MCF 10A (cell line): ENCODE results near the gene ZNF611. TPM values are rescaled to one million over a fixed set of nuclear protein-coding genes. Genes with fewer than 3 reads are reported as not detected.
"Not testable (repeated sequence)": the region's sequence is repeated elsewhere in the genome, so short reads cannot be mapped to it uniquely, and the experiment has no call there.

Experiments used
- BruUV-seq: library from RNA; stranded (reverse); fragments of 400-500 nt; replicated peaks from 2 replicates; lab custom pipeline; 2021; lab: Mats Ljungman, UMichigan
- CTCF ChIA-PET: fragments of 300-600 bp; sonication (Branson Sonifier 250); formaldehyde crosslinking; extraction: SDS; loops from one replicate; lab custom pipeline; 2021; ENCODE audit warnings: antibody characterized with exemption, inconsistent platforms; lab: Yijun Ruan, JAX
- POLR2A ChIA-PET: fragments of 300-600, 350-650 bp; sonication (Branson Sonifier 250); formaldehyde crosslinking; extraction: SDS; loops from one replicate; lab custom pipeline; 2020; ENCODE audit warnings: antibody characterized with exemption, inconsistent platforms; lab: Yijun Ruan, JAX
- DNase-seq: peaks from one replicate; pipeline ENCODE4 v3.0.0-alpha.2; 2018; ENCODE audit not compliant: unreplicated experiment
- H3K27ac Mint-ChIP-seq: one replicate; pipeline ENCODE4 v1.8.0; 2022; ENCODE audit warnings: mild to moderate bottlenecking, low read depth, mixed read lengths; ENCODE audit not compliant: unreplicated experiment
- H3K27me3 Mint-ChIP-seq: one replicate; pipeline ENCODE4 v1.8.0; 2022; ENCODE audit warnings: mixed read lengths; ENCODE audit not compliant: insufficient read depth, unreplicated experiment
- H3K36me3 Mint-ChIP-seq: one replicate; pipeline ENCODE4 v1.8.0; 2022; ENCODE audit warnings: mild to moderate bottlenecking, moderate library complexity, mixed read lengths; ENCODE audit not compliant: insufficient read depth, unreplicated experiment
- H3K4me1 Mint-ChIP-seq: one replicate; pipeline ENCODE4 v1.8.0; 2022; ENCODE audit warnings: mixed read lengths; ENCODE audit not compliant: insufficient read depth, unreplicated experiment
- H3K4me3 Mint-ChIP-seq: one replicate; pipeline ENCODE4 v1.8.0; 2022; ENCODE audit warnings: mild to moderate bottlenecking, moderate library complexity, mixed read lengths; ENCODE audit not compliant: unreplicated experiment
- H3K9me3 Mint-ChIP-seq: one replicate; pipeline ENCODE4 v1.8.0; 2022; ENCODE audit warnings: mixed read lengths; ENCODE audit not compliant: unreplicated experiment
- intact Hi-C: fragments of 100-400 bp; cut with micrococcal nuclease; formaldehyde crosslinking; loops from 2 replicates; pipeline ENCODE4 v1.14.1; 2022
- total RNA-seq: library from RNA; stranded (reverse); gene quantifications from 2 replicates; pipeline ENCODE4 v1.2.3, GENCODE V29; 2022
- TF ChIP-seq, protein P1 (sequence below): fragments of 200-600 bp; IDR thresholded peaks from one replicate; pipeline ENCODE4 v1.8.0; 2022; ENCODE audit warnings: antibody characterized with exemption, mild to moderate bottlenecking; ENCODE audit not compliant: unreplicated experiment

The ZNF611 gene
- total RNA-seq, 1 experiment from 2014 or later, result 12.6 TPM

DNA sequence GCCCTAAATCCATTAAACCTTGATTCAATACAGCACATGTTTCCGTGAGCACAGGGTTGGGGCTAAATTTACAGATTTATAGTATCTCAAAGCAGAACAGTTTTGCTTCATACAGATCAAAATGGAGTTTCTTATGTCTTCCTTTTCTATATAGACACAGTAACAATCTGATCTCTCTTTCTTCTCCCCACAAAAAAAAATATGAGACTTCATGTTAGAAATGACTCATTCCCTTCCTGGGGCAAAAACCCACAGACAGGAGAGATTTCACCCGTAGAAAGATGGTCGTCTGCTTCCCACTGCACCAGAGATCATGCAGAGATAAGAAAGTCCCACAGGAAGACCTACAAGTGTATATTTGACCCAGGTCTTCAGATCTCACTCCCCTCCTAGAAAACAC lies 7.7 kb upstream of the ZNF611 start:
- intact Hi-C loops, result no loop called here
- TF ChIP-seq, protein P1, sequence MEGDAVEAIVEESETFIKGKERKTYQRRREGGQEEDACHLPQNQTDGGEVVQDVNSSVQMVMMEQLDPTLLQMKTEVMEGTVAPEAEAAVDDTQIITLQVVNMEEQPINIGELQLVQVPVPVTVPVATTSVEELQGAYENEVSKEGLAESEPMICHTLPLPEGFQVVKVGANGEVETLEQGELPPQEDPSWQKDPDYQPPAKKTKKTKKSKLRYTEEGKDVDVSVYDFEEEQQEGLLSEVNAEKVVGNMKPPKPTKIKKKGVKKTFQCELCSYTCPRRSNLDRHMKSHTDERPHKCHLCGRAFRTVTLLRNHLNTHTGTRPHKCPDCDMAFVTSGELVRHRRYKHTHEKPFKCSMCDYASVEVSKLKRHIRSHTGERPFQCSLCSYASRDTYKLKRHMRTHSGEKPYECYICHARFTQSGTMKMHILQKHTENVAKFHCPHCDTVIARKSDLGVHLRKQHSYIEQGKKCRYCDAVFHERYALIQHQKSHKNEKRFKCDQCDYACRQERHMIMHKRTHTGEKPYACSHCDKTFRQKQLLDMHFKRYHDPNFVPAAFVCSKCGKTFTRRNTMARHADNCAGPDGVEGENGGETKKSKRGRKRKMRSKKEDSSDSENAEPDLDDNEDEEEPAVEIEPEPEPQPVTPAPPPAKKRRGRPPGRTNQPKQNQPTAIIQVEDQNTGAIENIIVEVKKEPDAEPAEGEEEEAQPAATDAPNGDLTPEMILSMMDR, result no peak
- no peaks in the 10 kb centered on the region for H3K9me3 Mint-ChIP-seq
- H3K27ac Mint-ChIP-seq, result no peak overlapping the region
- BruUV-seq, result no TSS peak
- ChIA-PET POLR2A (no interaction called here), CTCF (no interaction called here)
- H3K36me3 Mint-ChIP-seq, result no peaks in the 10 kb centered on the region
- no peaks in the 10 kb centered on the region for H3K27me3 Mint-ChIP-seq
- H3K4me3 Mint-ChIP-seq, result no peak overlapping the region
- H3K4me1 Mint-ChIP-seq, result no peaks in the 10 kb centered on the region
- DNase-seq, result no peak

DNA sequence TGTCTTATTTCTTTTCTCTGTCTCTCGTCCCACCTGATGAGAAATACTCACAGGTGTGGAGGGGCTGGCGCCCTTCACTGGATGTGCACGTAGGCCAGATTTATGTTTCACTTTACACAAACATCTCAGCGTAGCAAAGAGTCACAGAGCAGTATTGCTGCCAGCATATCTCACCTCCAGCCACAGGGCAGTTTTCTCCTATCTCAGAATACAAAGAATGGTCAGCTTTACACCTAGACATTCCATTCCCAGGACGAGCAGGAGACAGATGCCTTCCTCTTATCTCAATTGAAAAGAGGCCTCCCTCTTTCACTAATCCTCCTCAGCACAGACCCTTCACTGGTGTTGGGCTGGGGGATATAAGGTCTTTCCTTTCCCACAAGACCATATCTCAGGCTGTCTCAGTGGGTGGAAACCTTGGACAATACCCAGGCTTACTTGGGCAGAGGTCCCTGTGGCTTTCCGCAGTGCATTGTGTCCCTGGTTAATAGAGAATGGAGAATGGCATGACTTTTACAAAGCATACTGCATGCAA lies 7.2 kb upstream of the ZNF611 start:
- Mint-ChIP-seq H3K9me3 (no peaks in the 10 kb centered on the region), H3K27ac (no peak overlapping the region), H3K4me1 (no peaks in the 10 kb centered on the region), H3K36me3 (no peaks in the 10 kb centered on the region), H3K27me3 (no peaks in the 10 kb centered on the region), H3K4me3 (no peak overlapping the region)
- no peak for DNase-seq
- intact Hi-C loops, result no loop called here
- POLR2A ChIA-PET, result no interaction called here
- TF ChIP-seq, protein P1, result no peak
- CTCF ChIA-PET, result no interaction called here
- BruUV-seq, result no TSS peak

DNA sequence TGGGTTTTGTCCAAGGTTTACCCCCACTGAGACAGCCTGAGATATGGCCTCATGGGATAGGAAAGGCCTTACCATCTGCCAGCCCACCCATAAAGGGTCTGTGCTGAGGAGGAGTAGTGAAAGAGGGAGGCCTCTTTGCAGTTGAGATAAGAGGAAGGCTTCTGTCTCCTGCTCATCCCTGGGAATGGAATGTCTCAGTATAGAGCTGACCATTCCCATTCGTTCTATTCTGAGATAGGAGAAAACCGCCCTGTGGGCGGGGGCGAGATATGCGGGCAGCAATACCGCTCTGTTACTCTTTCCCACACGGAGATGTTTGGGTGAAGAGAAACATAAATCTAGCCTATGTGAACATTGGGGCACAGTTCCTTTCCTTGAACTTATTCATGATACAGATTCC lies 6.5 kb upstream of the ZNF611 start:
- POLR2A ChIA-PET, BruUV-seq: not testable (repeated sequence)

DNA sequence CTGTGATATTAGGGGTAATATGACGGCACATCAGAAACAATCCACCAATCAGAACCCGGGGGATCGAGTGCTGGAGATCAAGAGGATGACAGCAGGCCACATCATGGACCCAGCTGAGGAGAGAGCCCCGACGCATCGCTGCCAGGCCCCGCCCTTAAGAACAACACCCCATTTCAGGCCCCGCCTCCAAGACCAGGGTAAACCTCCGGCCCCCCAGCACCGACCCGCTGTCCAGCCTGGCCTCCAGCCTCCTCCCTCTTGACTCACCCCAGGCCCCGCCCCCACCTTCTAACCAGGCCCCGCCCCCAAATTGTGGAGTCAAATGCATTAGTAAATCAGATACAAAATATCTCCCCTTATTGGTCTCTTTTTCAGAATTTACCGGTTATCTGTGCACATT lies 4.7 kb upstream of the ZNF611 start:
- Mint-ChIP-seq H3K4me1 (no peaks in the 10 kb centered on the region), H3K36me3 (peaks cover 4% of the 10 kb centered on the region), H3K4me3 (no peak overlapping the region), H3K27me3 (no peaks in the 10 kb centered on the region), H3K27ac (no peak overlapping the region), H3K9me3 (no peaks in the 10 kb centered on the region)
- DNase-seq, result no peak
- TF ChIP-seq, protein P1, result no peak
- CTCF ChIA-PET, result interaction anchor here (0.6 to 0.9 kb wide), 2 partner anchors 9 to 535 kb away, joined by 3 to 4 read pairs; no protein-coding TSS in a partner anchor
- POLR2A ChIA-PET, result no interaction called here
- BruUV-seq, result no TSS peak
- intact Hi-C loops, result loop anchor here (10.0 kb wide), 1 partner anchor 205 kb away; no protein-coding TSS in a partner anchor

More for the DNA sequence above, 6.5 kb upstream of the ZNF611 start:
- H3K9me3 Mint-ChIP-seq, intact Hi-C loops, H3K4me1 Mint-ChIP-seq, H3K4me3 Mint-ChIP-seq, DNase-seq, CTCF ChIA-PET, H3K36me3 Mint-ChIP-seq, H3K27ac Mint-ChIP-seq, H3K27me3 Mint-ChIP-seq: not testable (repeated sequence)
